IPS-18a (cell line): ENCODE data around the gene PDZRN3.
A peak's percentile ranks its signal among the peaks of the same experiment; 100 is the strongest.

Source experiments
- H3K27ac ChIP-seq: one replicate; pipeline ENCODE4 v1.5.1; 2013; ENCODE audit warnings: low read length
- H3K27me3 ChIP-seq: one replicate; pipeline ENCODE4 v1.6.1; 2013; ENCODE audit warnings: mild to moderate bottlenecking, low read length; ENCODE audit not compliant: control insufficient read depth, insufficient read depth
- H3K36me3 ChIP-seq: one replicate; pipeline ENCODE4 v1.6.1; 2013; ENCODE audit warnings: low read depth, low read length; ENCODE audit not compliant: control insufficient read depth
- H3K4me1 ChIP-seq: one replicate; pipeline ENCODE4 v1.6.1; 2013; ENCODE audit warnings: low read depth, low read length; ENCODE audit not compliant: control insufficient read depth
- H3K4me3 ChIP-seq: one replicate; pipeline ENCODE4 v1.5.1; 2013; ENCODE audit warnings: low read length
- H3K9ac ChIP-seq: one replicate; pipeline ENCODE4 v1.6.1; 2013; ENCODE audit warnings: mild to moderate bottlenecking, low read length, moderate library complexity
- H3K9me3 ChIP-seq: one replicate; pipeline ENCODE4 v1.6.1; 2013; ENCODE audit warnings: low read depth, low read length; ENCODE audit not compliant: control insufficient read depth

Gene PDZRN3

GRCh38 chr3:73656241-73656890 lies 31.6 kb upstream of the PDZRN3 start:
- no peaks in the 10 kb centered on the region for H3K36me3 ChIP-seq
- peaks cover 10% of the 10 kb centered on the region for H3K4me1 ChIP-seq
- H3K9ac ChIP-seq, result no peak overlapping the region
- no peaks in the 10 kb centered on the region for H3K27me3 ChIP-seq
- H3K4me3 ChIP-seq, result no peak overlapping the region
- no peaks in the 10 kb centered on the region for H3K9me3 ChIP-seq
- no peak overlapping the region for H3K27ac ChIP-seq

GRCh38 chr3:73655197-73655596 lies 30.5 kb upstream of the PDZRN3 start:
- no peaks in the 10 kb centered on the region for H3K9me3 ChIP-seq
- H3K9ac ChIP-seq, result no peak overlapping the region
- H3K4me1 ChIP-seq, result peaks cover 10% of the 10 kb centered on the region
- no peaks in the 10 kb centered on the region for H3K27me3 ChIP-seq
- H3K27ac ChIP-seq, result no peak overlapping the region
- H3K36me3 ChIP-seq, result no peaks in the 10 kb centered on the region
- no peak overlapping the region for H3K4me3 ChIP-seq

- peaks cover 10% of the 10 kb centered on the region for H3K4me1 ChIP-seq
- no peak overlapping the region for H3K9ac ChIP-seq
- H3K9me3 ChIP-seq, result no peaks in the 10 kb centered on the region
- no peaks in the 10 kb centered on the region for H3K27me3 ChIP-seq
- no peaks in the 10 kb centered on the region for H3K36me3 ChIP-seq
- H3K4me3 ChIP-seq, result no peak overlapping the region
- H3K27ac ChIP-seq, result no peak overlapping the region
Measured at GRCh38 chr3:73653877-73654276, 29.1 kb upstream of the PDZRN3 start.

GRCh38 chr3:73653351-73653750 lies 28.6 kb upstream of the PDZRN3 start:
- no peaks in the 10 kb centered on the region for H3K36me3 ChIP-seq
- H3K4me1 ChIP-seq, result peaks cover 7% of the 10 kb centered on the region
- no peak overlapping the region for H3K4me3 ChIP-seq
- no peaks in the 10 kb centered on the region for H3K27me3 ChIP-seq
- H3K9me3 ChIP-seq, result no peaks in the 10 kb centered on the region
- no peak overlapping the region for H3K27ac ChIP-seq
- no peak overlapping the region for H3K9ac ChIP-seq

- peaks cover 2% of the 10 kb centered on the region for H3K4me1 ChIP-seq
- H3K27ac ChIP-seq, result no peak overlapping the region
- H3K36me3 ChIP-seq, result no peaks in the 10 kb centered on the region
- no peaks in the 10 kb centered on the region for H3K9me3 ChIP-seq
- H3K9ac ChIP-seq, result no peak overlapping the region
- H3K4me3 ChIP-seq, result no peak overlapping the region
- no peaks in the 10 kb centered on the region for H3K27me3 ChIP-seq
Measured at GRCh38 chr3:73652896-73653295, 28.2 kb upstream of the PDZRN3 start.

- Histone ChIP-seq H3K27me3 (no peaks in the 10 kb centered on the region), H3K9ac (no peak overlapping the region), H3K27ac (no peak overlapping the region), H3K36me3 (no peaks in the 10 kb centered on the region), H3K4me3 (no peak overlapping the region), H3K9me3 (no peaks in the 10 kb centered on the region), H3K4me1 (no peaks in the 10 kb centered on the region)
Measured at GRCh38 chr3:73637042-73637441, 12.3 kb upstream of the PDZRN3 start.

- Histone ChIP-seq H3K4me1 (no peaks in the 10 kb centered on the region), H3K27ac (no peak overlapping the region), H3K4me3 (no peak overlapping the region), H3K36me3 (no peaks in the 10 kb centered on the region), H3K9me3 (no peaks in the 10 kb centered on the region), H3K9ac (no peak overlapping the region), H3K27me3 (no peaks in the 10 kb centered on the region)
Measured at GRCh38 chr3:73635254-73635653, 10.5 kb upstream of the PDZRN3 start.

GRCh38 chr3:73633916-73634344 lies 9.2 kb upstream of the PDZRN3 start:
- Histone ChIP-seq H3K36me3 (no peaks in the 10 kb centered on the region), H3K4me3 (no peak overlapping the region), H3K27ac (no peak overlapping the region), H3K4me1 (no peaks in the 10 kb centered on the region), H3K9ac (no peak overlapping the region), H3K9me3 (no peaks in the 10 kb centered on the region), H3K27me3 (no peaks in the 10 kb centered on the region)

GRCh38 chr3:73633453-73633852 lies 8.7 kb upstream of the PDZRN3 start:
- Histone ChIP-seq H3K9me3 (no peaks in the 10 kb centered on the region), H3K4me1 (no peaks in the 10 kb centered on the region), H3K27me3 (no peaks in the 10 kb centered on the region), H3K36me3 (no peaks in the 10 kb centered on the region), H3K27ac (no peak overlapping the region), H3K4me3 (no peak overlapping the region), H3K9ac (no peak overlapping the region)

- H3K27me3 ChIP-seq, result peaks cover 34% of the 10 kb centered on the region
- no peaks in the 10 kb centered on the region for H3K36me3 ChIP-seq
- H3K9me3 ChIP-seq, result no peaks in the 10 kb centered on the region
- no peak overlapping the region for H3K27ac ChIP-seq
- H3K9ac ChIP-seq, result no peak overlapping the region
- H3K4me3 ChIP-seq, result peak overlapping the region; percentile 77
- H3K4me1 ChIP-seq, result peaks cover 15% of the 10 kb centered on the region
Measured at GRCh38 chr3:73626106-73626505, 1.4 kb upstream of the PDZRN3 start.

- H3K27ac ChIP-seq, result no peak overlapping the region
- H3K9ac ChIP-seq, result peak overlapping the region; percentile 62
- peak overlapping the region; percentile 77 for H3K4me3 ChIP-seq
- no peaks in the 10 kb centered on the region for H3K9me3 ChIP-seq
- peaks cover 34% of the 10 kb centered on the region for H3K27me3 ChIP-seq
- peaks cover 15% of the 10 kb centered on the region for H3K4me1 ChIP-seq
- H3K36me3 ChIP-seq, result no peaks in the 10 kb centered on the region
Measured at GRCh38 chr3:73624017-73624820, 522 bp downstream of the PDZRN3 start.

- H3K4me1 ChIP-seq, result peaks cover 15% of the 10 kb centered on the region
- no peak overlapping the region for H3K9ac ChIP-seq
- H3K36me3 ChIP-seq, result no peaks in the 10 kb centered on the region
- peaks cover 34% of the 10 kb centered on the region for H3K27me3 ChIP-seq
- H3K27ac ChIP-seq, result no peak overlapping the region
- no peaks in the 10 kb centered on the region for H3K9me3 ChIP-seq
- H3K4me3 ChIP-seq, result peak overlapping the region; percentile 77
Measured at GRCh38 chr3:73623346-73623745, 1.4 kb downstream of the PDZRN3 start.
